PC-9 (cell line): ENCODE data around the gene SLC39A3.

Source experiments
- EZH2 ChIP-seq: fragments of 200-600 bp; sonication (generic); IDR thresholded peaks from 2 replicates; pipeline ENCODE4 v1.8.0; 2017; ENCODE audit warnings: antibody characterized with exemption, low read depth
- TF ChIP-seq, protein P1 (sequence below): fragments of 200-600 bp; sonication (generic); conservative IDR thresholded peaks from 2 replicates; pipeline ENCODE4 v1.6.1; 2017; ENCODE audit warnings: mixed run types, antibody characterized with exemption, mild to moderate bottlenecking, moderate library complexity

DNA sequence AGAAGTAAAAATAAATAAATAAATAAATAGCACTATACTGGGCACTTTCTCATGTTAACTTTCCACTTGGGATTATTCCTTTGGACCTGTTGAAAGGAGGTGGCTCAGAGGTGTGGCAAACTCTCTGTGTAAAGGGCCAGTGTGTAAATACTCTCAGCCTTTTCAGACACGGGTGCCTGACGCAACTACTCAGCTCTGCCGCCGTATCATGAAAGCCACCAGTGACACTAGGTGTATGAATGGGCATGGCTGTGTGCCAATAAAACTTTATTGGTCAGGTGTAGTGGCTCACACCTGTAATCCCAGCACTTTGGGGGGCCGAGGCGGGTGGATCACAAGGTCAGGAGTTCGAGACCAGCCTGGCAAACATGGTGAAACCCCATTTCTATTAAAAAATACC lies 20.1 kb upstream of the SLC39A3 start:
- TF ChIP-seq, protein P1, sequence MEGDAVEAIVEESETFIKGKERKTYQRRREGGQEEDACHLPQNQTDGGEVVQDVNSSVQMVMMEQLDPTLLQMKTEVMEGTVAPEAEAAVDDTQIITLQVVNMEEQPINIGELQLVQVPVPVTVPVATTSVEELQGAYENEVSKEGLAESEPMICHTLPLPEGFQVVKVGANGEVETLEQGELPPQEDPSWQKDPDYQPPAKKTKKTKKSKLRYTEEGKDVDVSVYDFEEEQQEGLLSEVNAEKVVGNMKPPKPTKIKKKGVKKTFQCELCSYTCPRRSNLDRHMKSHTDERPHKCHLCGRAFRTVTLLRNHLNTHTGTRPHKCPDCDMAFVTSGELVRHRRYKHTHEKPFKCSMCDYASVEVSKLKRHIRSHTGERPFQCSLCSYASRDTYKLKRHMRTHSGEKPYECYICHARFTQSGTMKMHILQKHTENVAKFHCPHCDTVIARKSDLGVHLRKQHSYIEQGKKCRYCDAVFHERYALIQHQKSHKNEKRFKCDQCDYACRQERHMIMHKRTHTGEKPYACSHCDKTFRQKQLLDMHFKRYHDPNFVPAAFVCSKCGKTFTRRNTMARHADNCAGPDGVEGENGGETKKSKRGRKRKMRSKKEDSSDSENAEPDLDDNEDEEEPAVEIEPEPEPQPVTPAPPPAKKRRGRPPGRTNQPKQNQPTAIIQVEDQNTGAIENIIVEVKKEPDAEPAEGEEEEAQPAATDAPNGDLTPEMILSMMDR: no peak
- TF ChIP-seq EZH2: no peak
